KMS-11 (cell line): ENCODE results near the gene GALNT2.

Experiments used
- H2AFZ ChIP-seq: fragments of 200-600 bp; sonication (generic); 2 replicates; pipeline ENCODE4 v1.6.1; 2016; ENCODE audit warnings: antibody characterized with exemption, mixed run types, low read depth
- H3K27ac ChIP-seq: fragments of 200-600 bp; sonication (generic); 2 replicates; pipeline ENCODE4 v1.6.1; 2016; ENCODE audit warnings: mild to moderate bottlenecking, mixed run types
- H3K27me3 ChIP-seq: fragments of 200-600 bp; sonication (generic); 2 replicates; pipeline ENCODE4 v1.6.1; 2017; ENCODE audit warnings: mild to moderate bottlenecking, low read depth, mixed run types, moderate library complexity; ENCODE audit not compliant: insufficient read depth
- H3K36me3 ChIP-seq: fragments of 200-600 bp; sonication (generic); 2 replicates; pipeline ENCODE4 v1.6.1; 2017; ENCODE audit warnings: mild to moderate bottlenecking, mixed run types; ENCODE audit not compliant: insufficient read depth
- H3K4me1 ChIP-seq: fragments of 200-600 bp; sonication (generic); 2 replicates; pipeline ENCODE4 v1.6.1; 2016; ENCODE audit warnings: mild to moderate bottlenecking, low read depth, mixed run types; ENCODE audit not compliant: poor library complexity, severe bottlenecking
- H3K4me2 ChIP-seq: fragments of 200-600 bp; sonication (generic); 2 replicates; pipeline ENCODE4 v1.7.0; 2016; ENCODE audit warnings: mild to moderate bottlenecking, mixed run types
- H3K4me3 ChIP-seq: fragments of 200-600 bp; sonication (generic); IDR thresholded peaks from 2 replicates; pipeline ENCODE4 v1.6.1; 2017; ENCODE audit warnings: low read depth, low read length, mixed read lengths; ENCODE audit not compliant: insufficient read depth
- H3K79me2 ChIP-seq: fragments of 200-600 bp; sonication (generic); 2 replicates; pipeline ENCODE4 v1.6.1; 2016; ENCODE audit warnings: low read depth, mixed run types; ENCODE audit not compliant: insufficient read depth
- H3K9ac ChIP-seq: fragments of 200-600 bp; sonication (generic); 2 replicates; pipeline ENCODE4 v1.6.1; 2016; ENCODE audit warnings: mild to moderate bottlenecking, mixed run types
- H4K20me1 ChIP-seq: fragments of 200-600 bp; sonication (generic); 2 replicates; pipeline ENCODE4 v1.6.1; 2016; ENCODE audit warnings: mild to moderate bottlenecking, mixed run types; ENCODE audit not compliant: insufficient read depth
- TF ChIP-seq, protein P1 (sequence below): fragments of 200-600 bp; sonication (generic); conservative IDR thresholded peaks from 2 replicates; pipeline ENCODE4 v1.6.1; 2017; ENCODE audit warnings: low read depth, mild to moderate bottlenecking, antibody characterized with exemption, low read length, moderate library complexity, mixed read lengths

The GALNT2 gene

DNA sequence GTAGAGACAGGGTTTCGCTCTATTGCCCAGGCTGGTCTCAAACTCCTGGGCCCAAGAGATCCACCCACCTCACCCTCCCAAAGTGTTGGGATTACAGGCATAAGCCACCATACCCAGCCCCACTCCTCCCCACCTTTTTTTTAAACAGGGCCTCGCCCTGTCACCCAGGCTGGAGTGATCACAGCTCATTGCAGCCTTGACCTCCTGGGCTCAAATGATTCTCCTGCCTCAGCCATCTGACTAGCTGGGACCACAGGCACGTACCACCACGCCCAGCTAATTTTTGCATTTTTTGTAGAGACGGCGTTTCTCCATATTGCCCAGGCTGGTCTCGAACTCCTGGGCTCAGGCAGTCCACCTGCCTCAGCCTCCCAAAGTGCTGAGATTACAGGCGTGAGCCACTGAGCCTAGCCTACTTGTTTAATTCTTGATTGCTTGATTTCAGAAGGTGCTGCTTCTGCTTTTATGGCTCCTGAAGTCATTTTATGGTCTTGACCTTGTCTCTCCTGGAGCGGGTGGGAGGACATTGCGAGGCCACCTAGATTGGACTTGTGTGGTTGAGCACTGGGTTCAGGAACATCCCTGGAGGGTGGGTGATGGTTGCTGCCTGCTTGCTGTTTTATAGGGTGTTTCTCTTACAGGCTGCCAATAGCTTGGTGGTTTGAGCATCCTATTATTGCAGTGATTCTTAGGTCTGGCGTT, 81.9 kb downstream of the GALNT2 start:
- TF ChIP-seq, protein P1, sequence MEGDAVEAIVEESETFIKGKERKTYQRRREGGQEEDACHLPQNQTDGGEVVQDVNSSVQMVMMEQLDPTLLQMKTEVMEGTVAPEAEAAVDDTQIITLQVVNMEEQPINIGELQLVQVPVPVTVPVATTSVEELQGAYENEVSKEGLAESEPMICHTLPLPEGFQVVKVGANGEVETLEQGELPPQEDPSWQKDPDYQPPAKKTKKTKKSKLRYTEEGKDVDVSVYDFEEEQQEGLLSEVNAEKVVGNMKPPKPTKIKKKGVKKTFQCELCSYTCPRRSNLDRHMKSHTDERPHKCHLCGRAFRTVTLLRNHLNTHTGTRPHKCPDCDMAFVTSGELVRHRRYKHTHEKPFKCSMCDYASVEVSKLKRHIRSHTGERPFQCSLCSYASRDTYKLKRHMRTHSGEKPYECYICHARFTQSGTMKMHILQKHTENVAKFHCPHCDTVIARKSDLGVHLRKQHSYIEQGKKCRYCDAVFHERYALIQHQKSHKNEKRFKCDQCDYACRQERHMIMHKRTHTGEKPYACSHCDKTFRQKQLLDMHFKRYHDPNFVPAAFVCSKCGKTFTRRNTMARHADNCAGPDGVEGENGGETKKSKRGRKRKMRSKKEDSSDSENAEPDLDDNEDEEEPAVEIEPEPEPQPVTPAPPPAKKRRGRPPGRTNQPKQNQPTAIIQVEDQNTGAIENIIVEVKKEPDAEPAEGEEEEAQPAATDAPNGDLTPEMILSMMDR, result no peak

DNA sequence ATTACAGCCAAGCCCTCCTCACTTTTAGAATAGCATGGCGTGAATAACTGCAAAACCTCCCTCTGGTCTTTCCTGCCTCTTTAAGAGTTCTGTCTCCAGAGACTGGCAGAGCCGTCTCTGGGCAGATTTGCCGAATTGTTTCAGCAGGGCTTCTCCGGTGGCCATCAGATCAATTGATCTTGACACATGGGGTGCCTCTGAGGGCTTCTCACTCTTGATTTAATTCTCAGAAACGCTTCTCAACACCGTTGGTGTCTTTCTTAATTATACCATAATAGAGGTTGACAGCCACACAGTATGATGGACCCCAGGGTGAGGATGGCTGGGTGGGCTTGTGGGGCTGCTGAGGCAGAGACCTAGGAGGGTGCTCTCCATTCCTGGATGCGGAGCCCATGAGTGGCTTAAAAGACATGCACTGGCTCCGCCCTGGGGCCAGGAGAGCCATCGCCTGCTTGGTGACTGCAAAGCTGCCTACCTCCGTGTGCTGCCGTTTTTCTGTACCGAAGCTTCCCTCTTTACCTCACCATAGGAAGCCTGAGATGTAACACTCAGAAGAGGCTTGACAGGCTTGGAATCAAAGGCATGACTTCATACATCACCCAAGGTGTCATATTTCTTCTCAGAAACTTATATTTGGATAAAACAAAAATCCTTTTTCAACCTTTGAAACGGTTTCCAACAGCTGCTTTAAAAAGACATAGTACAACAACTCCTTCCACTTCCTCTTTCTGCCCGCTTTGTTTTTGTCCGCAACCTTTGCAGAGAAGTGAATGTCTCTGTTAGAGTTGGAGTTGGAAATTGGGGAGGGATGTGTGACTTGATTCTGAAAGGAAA, 82.9 kb downstream of the GALNT2 start:
- no peak overlapping the region for H3K4me3 ChIP-seq
- H2AFZ ChIP-seq, result no peak overlapping the region
- peaks cover 98% of the 10 kb centered on the region for H3K79me2 ChIP-seq
- no peak overlapping the region for H3K9ac ChIP-seq
- no peaks in the 10 kb centered on the region for H3K27me3 ChIP-seq
- H3K36me3 ChIP-seq, result no peaks in the 10 kb centered on the region
- TF ChIP-seq, protein P1, result no peak
- H3K4me2 ChIP-seq, result no peak overlapping the region
- peaks cover 35% of the 10 kb centered on the region for H3K4me1 ChIP-seq
- no peak overlapping the region for H3K27ac ChIP-seq
- H4K20me1 ChIP-seq, result peaks cover 8% of the 10 kb centered on the region; the same call in 1 of the 2 replicates

More for the DNA sequence above, 81.9 kb downstream of the GALNT2 start:
- Histone ChIP-seq H3K9ac (no peak overlapping the region), H3K4me2 (no peak overlapping the region), H2AFZ (no peak overlapping the region), H3K36me3 (no peaks in the 10 kb centered on the region), H3K4me1 (peaks cover 35% of the 10 kb centered on the region), H3K79me2 (peaks cover 98% of the 10 kb centered on the region), H4K20me1 (peaks cover 8% of the 10 kb centered on the region; the same call in 1 of the 2 replicates), H3K4me3 (no peak overlapping the region), H3K27me3 (no peaks in the 10 kb centered on the region), H3K27ac (no peak overlapping the region)

DNA sequence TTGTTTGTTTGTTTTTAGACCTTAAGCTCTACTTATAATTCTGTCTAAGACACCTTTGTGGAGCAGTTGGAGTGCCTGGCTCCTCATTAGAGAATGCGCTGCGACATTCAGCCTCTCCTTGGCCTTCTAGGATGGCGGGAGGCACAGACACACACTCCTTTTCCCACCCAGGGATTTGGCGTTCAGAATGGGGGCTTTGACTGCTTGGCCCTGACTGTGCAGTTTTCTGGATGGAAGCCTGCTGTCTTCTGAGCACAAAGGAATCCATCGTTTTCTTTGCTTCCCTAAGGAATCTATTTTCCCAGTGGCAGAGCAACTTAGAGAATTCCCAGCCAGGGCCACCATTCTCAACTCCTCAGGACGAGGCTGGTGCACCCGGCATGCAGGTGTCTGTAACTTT, 83.6 kb downstream of the GALNT2 start:
- Histone ChIP-seq H3K79me2 (peaks cover 98% of the 10 kb centered on the region), H4K20me1 (peaks cover 8% of the 10 kb centered on the region; the same call in 1 of the 2 replicates), H3K4me2 (no peak overlapping the region), H3K36me3 (no peaks in the 10 kb centered on the region), H3K27ac (no peak overlapping the region), H3K4me3 (no peak overlapping the region), H3K9ac (no peak overlapping the region), H3K27me3 (no peaks in the 10 kb centered on the region), H3K4me1 (peaks cover 35% of the 10 kb centered on the region), H2AFZ (no peak overlapping the region)
- TF ChIP-seq, protein P1, result no peak

DNA sequence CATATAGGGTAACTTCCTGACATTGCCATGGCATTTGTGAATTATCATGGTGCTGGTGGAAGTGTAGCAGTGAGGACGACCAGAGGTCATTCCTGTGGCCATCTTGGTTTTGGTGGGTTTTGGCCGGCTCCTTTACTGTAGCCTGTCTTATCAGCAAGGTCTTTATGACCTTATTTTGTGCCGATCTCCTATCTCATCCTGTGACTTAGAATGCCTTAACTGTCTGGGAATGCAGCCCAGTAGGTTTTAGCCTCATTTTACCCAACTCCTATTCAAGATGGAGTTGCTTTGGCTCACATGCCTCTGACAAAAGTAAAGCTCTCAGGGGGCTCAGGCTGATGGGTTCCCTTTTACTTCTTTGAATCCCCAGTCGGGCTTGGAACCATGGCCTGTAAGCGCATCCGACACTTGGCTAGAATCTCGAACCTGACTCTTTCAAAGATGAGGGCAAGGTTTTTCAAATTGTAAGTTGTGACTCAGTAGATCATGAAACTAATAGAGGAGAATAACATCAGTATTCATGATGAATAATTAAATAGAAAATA, 85.0 kb downstream of the GALNT2 start:
- Histone ChIP-seq H3K9ac (no peak overlapping the region), H3K4me3 (no peak overlapping the region), H4K20me1 (peaks cover 8% of the 10 kb centered on the region; the same call in 1 of the 2 replicates), H3K4me1 (peaks cover 38% of the 10 kb centered on the region), H3K27me3 (no peaks in the 10 kb centered on the region), H2AFZ (no peak overlapping the region), H3K4me2 (no peak overlapping the region), H3K27ac (no peak overlapping the region), H3K36me3 (no peaks in the 10 kb centered on the region), H3K79me2 (peaks cover 96% of the 10 kb centered on the region)
- TF ChIP-seq, protein P1, result no peak
